Mucosa of stomach (tissue), 1 donor: ENCODE results near the gene SRMS.
"Not testable (repeated sequence)": the region's sequence is repeated elsewhere in the genome, so short reads cannot be mapped to it uniquely, and the experiment has no call there.

Experiments used
- H3K27me3 ChIP-seq: one replicate; pipeline ENCODE4 v1.7.0; 2013; ENCODE audit warnings: mild to moderate bottlenecking, low read length; ENCODE audit not compliant: control insufficient read depth, insufficient read depth
- H3K36me3 ChIP-seq: one replicate; pipeline ENCODE4 v1.7.0; 2013; ENCODE audit warnings: low read length; ENCODE audit not compliant: control insufficient read depth, insufficient read depth
- H3K4me1 ChIP-seq: one replicate; pipeline ENCODE4 v1.7.0; 2013; ENCODE audit warnings: mild to moderate bottlenecking, low read length; ENCODE audit not compliant: control insufficient read depth, insufficient read depth
- H3K4me3 ChIP-seq: one replicate; pipeline ENCODE4 v1.7.0; 2013; ENCODE audit warnings: low read length
- H3K9ac ChIP-seq: one replicate; pipeline ENCODE4 v1.7.0; 2013; ENCODE audit warnings: mild to moderate bottlenecking, low read length, moderate library complexity
- H3K9me3 ChIP-seq: one replicate; pipeline ENCODE4 v1.7.0; 2013; ENCODE audit warnings: mild to moderate bottlenecking, low read length, moderate library complexity; ENCODE audit not compliant: control insufficient read depth
- donor health status: Pancreatic carcinoma.

The SRMS gene

DNA sequence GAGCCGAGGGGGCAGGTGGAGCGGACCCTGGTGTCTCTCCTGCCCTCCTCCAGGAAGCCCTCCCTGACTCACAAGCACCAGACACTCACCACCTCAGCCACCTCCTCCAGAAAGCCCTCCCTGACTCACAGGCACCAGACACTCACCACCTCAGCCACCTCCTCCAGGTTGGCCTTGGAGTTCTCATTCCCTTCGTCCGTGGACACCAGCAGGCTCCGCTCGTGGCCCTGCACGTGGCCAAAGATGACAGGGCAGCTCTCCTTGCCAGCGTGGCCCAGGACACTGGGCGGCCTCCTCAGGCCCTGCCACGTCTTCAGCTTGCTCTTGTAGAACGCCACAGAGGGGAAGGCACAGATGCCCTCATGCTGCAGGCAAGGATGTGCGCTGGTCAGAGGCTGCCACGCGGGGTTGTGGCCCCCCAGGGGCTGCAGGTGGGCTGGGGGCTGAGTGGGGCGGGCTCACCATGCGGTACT, 12.8 kb upstream of the SRMS start:
- Histone ChIP-seq H3K27me3 (peaks cover 3% of the 10 kb centered on the region), H3K9me3 (no peaks in the 10 kb centered on the region), H3K4me1 (no peaks in the 10 kb centered on the region), H3K9ac (no peak overlapping the region), H3K36me3 (peaks cover 21% of the 10 kb centered on the region), H3K4me3 (no peak overlapping the region)

DNA sequence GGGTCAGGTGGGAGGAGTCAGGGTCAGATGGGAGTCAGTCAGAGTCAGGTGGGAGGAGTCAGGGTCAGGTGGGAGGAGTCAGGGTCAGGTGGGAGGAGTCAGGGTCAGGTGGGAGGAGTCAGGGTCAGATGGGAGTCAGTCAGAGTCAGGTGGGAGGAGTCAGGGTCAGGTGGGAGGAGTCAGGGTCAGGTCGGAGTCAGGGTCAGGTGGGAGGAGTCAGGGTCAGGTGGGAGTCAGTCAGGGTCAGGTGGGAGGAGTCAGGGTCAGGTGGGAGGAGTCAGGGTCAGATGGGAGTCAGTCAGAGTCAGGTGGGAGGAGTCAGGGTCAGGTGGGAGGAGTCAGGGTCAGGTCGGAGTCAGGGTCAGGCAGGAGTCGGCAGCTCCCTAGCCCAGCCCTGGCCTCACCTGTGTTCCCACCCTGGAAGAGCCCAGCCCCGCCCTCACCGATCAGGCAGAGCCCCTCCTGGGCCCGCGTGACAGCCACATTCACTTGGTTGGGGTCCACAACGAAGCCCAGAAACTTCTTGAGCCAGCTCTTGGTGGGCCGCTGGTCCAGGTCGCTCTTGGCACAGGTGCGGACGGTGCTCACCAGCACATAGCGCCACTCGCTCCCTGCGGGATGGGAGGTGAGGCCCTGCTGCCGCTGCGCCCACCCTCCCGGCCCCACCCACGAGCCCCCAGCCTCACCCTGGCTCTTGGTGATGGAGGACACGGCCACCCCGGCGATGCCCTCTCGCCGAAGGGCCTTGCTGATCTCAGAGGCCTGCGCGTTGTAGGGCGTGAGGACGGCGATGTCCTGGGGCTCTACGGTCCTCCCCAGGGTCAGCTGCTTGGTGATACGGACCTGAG, 12.2 kb upstream of the SRMS start:
- peaks cover 21% of the 10 kb centered on the region for H3K36me3 ChIP-seq
- H3K9me3 ChIP-seq, H3K9ac ChIP-seq, H3K4me3 ChIP-seq, H3K4me1 ChIP-seq, H3K27me3 ChIP-seq: not testable (repeated sequence)

DNA sequence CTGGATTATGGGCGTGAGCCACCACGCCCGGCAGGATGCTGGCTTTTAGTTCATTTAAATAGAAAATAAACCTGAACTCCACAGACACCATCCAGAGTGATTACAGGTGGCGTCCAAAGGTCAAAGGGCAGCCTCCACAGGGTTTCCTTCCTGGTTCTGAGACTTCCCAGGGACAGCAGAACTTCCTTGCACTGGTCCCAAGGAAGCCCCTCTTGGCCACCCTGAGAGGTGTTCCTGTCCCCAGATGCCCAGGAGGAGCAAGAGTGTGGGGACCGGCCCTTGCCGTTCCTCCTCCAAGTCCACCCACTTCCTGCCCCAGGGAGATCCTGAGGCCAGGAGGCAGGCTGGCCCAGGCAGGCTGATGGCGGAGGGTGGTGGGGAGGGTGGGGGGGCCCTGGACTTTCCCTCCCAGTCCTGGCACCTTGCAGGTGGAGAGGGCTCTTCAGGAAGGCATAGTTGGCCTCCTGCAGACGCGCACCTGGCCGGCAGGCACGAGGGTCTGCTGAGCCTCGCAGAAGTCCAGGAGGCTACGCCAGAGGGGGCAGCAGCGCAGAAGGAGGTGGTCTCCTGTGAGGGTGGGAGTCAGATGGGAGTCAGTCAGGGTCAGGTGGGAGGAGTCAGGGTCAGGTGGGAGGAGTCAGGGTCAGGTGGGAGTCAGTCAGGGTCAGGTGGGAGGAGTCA, 11.4 kb upstream of the SRMS start:
- Histone ChIP-seq H3K4me1 (peaks cover 8% of the 10 kb centered on the region), H3K27me3 (peaks cover 3% of the 10 kb centered on the region), H3K9me3 (no peaks in the 10 kb centered on the region), H3K9ac (no peak overlapping the region), H3K36me3 (peaks cover 21% of the 10 kb centered on the region), H3K4me3 (no peak overlapping the region)

DNA sequence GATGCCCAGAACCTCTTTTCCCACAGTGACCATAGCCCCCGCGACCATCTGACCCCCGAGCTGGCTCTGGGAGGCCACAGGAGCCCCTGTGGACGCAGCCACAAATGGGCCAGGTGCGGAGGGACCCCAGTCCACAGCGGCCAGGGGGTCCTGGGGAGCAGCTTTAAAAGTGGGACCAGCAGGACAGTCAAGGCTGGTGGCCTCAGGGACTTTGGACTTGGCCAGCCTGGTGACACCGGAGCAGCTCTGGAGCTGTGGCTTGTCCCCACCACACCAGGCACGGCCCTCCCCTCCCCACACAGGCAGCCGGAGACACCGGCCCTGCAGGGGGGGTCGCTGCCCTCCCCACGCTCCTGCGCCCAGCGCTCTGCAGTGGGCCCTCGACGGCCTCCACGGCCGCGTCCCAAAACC, 9.9 kb upstream of the SRMS start:
- Histone ChIP-seq H3K9me3 (no peaks in the 10 kb centered on the region), H3K9ac (no peak overlapping the region), H3K36me3 (peaks cover 16% of the 10 kb centered on the region), H3K4me3 (no peak overlapping the region), H3K27me3 (peaks cover 3% of the 10 kb centered on the region), H3K4me1 (peaks cover 20% of the 10 kb centered on the region)

- H3K9me3 ChIP-seq = no peaks in the 10 kb centered on the region
- H3K9ac ChIP-seq = no peak overlapping the region
- H3K4me1 ChIP-seq = peaks cover 20% of the 10 kb centered on the region
- H3K27me3 ChIP-seq = peaks cover 3% of the 10 kb centered on the region
- H3K4me3 ChIP-seq = no peak overlapping the region
- H3K36me3 ChIP-seq = peaks cover 12% of the 10 kb centered on the region
These were observed 9.4 kb upstream of the SRMS start for GRCh38 chr20:63556873-63557478.

DNA sequence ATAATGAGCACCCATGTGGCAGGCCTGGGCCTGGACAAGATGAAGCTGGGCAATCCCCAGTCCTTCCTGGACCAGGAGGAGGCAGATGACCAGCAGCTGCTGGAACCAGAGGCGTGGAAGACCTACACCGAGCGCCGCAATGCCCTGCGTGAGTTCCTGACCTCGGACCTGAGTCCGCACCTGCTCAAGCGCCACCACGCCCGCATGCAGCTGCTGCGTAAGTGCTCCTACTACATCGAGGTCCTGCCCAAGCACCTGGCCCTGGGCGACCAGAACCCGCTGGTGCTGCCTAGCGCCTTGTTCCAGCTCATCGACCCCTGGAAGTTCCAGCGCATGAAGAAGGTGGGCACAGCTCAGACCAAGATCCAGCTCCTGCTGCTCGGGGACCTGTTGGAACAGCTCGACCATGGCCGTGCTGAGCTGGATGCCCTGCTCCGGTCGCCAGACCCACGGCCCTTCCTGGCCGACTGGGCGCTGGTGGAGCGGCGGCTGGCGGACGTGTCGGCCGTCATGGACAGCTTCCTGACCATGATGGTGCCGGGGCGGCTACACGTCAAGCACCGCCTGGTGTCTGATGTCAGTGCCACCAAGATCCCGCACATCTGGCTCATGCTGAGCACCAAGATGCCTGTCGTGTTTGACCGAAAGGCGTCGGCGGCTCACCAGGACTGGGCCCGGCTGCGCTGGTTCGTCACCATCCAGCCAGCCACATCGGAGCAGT, 8.3 kb upstream of the SRMS start:
- peaks cover 8% of the 10 kb centered on the region for H3K27me3 ChIP-seq
- no peak overlapping the region for H3K4me3 ChIP-seq
- peaks cover 6% of the 10 kb centered on the region for H3K36me3 ChIP-seq
- H3K9ac ChIP-seq = no peak overlapping the region
- peaks cover 20% of the 10 kb centered on the region for H3K4me1 ChIP-seq
- no peaks in the 10 kb centered on the region for H3K9me3 ChIP-seq

GRCh38 chr20:63554361-63555278, 7.1 kb upstream of the SRMS start:
- Histone ChIP-seq H3K4me1 (peaks cover 20% of the 10 kb centered on the region), H3K9ac (peak overlapping the region; percentile 34), H3K27me3 (peaks cover 8% of the 10 kb centered on the region), H3K36me3 (no peaks in the 10 kb centered on the region), H3K9me3 (no peaks in the 10 kb centered on the region), H3K4me3 (no peak overlapping the region)

- peaks cover 12% of the 10 kb centered on the region for H3K27me3 ChIP-seq
- peaks cover 20% of the 10 kb centered on the region for H3K4me1 ChIP-seq
- peak within 1 kb of the TSS; percentile 8 for H3K4me3 ChIP-seq
- peak within 1 kb of the TSS; percentile 39 for H3K9ac ChIP-seq
- H3K36me3 ChIP-seq = no peaks in the 10 kb centered on the region
- no peaks in the 10 kb centered on the region for H3K9me3 ChIP-seq
These were observed 6.4 kb upstream of the SRMS start, which contains the start of gene FNDC11 for GRCh38 chr20:63553933-63554290. FNDC11 (plus strand) TSS chr20:63554159; CDS start chr20:63555664, 1,505 bp downstream.

DNA sequence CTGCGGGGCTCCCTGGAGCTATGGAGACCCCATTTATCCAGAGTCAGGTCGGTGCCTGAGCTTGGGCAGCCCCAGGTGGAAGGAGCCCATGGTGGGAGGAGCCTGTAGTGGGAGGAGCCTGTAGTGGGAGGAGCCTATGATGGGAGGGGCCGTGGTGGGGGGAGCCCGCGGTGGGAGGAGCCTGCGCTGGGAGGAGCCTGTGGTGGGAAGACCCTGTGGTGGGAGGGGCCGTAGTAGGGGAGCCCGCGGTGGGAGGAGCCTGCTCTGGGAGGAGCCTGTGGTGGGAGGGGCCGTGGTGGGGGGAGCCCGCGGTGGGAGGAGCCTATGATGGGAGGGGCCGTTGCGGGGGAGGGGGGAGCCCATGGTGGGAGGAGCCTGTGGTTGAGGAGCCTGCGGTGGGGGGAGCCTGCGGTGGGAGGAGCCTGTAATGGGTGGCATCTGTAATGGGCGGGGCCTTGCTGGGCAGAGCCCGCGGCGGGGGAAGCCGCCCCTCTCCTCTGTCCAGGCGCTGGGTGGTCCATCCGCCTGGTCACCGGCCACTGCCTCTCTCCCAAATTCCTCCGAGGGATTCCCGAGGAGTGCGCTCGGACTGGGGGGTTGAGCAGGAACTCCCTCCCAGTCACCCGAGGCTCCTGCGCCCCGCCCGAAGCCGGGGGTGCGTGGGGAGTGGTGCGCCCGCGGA, 5.8 kb upstream of the SRMS start:
- peak overlapping the region; percentile 8 for H3K4me3 ChIP-seq
- H3K4me1 ChIP-seq = peaks cover 20% of the 10 kb centered on the region
- H3K9ac ChIP-seq = peak overlapping the region; percentile 39
- H3K27me3 ChIP-seq = peaks cover 17% of the 10 kb centered on the region
- no peaks in the 10 kb centered on the region for H3K36me3 ChIP-seq
- H3K9me3 ChIP-seq = no peaks in the 10 kb centered on the region

DNA sequence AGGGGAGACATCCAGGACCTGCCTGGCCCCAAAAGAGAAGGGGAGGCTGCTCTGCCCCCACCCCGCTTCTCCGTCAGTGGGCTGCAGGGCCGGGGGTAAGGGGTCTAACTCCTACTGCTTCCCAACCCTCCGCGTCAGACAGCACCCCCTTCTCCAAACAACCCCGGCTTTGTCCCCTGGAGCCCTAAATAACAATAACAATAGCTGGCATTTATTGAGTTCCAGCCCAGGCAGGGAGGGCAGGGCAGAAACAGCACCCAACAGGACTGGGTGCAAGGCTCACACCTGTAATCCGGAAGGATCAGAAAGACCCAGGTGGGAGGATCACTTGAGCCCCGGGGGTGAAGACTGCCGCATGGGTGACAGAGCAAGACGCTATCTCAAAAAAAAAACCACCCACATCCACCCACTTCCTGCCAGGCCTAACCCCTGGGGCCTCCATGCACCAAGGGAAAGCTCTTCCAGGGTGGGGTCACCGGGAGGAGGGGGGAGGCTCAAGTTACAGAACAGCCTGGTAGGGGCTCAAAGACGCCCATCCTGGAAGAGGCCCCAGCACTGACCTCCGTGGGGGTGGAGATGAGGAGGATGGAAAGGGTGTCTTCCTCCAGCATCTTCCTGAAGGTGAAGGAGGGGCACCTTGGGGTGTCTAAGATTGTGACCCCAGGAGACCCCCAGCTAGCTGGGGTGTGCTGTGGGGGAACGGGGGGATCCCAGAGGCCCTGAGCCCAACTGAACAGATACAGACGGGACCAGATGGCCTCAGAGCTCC, 5.1 kb upstream of the SRMS start:
- H3K9me3 ChIP-seq = no peaks in the 10 kb centered on the region
- H3K27me3 ChIP-seq = peaks cover 24% of the 10 kb centered on the region
- H3K4me3 ChIP-seq = no peak overlapping the region

More for the DNA sequence above, 5.1 kb upstream of the SRMS start:
- Histone ChIP-seq H3K9ac (no peak overlapping the region), H3K4me1 (peaks cover 24% of the 10 kb centered on the region), H3K36me3 (no peaks in the 10 kb centered on the region)
